ENCODE measurements around the gene CCDC184. TPM values are rescaled to one million over a fixed set of nuclear protein-coding genes. Genes with fewer than 3 reads are reported as not detected.
"Not testable (repeated sequence)": the region's sequence is repeated elsewhere in the genome, so short reads cannot be mapped to it uniquely, and the experiment has no call there.

CCDC184 gene
- total RNA-seq, 1 donor from 2014 or later: 1.2 TPM

- DNase-seq: no peak
Measured at GRCh38 chr12:48203192-48203591, 19.7 kb downstream of the CCDC184 start, which contains the start of gene OR10AD1. Gene OR10AD1 (minus strand): TSS chr12:48203292. CDS start chr12:48203292, 0 bp downstream.

GRCh38 chr12:48209495-48209894, 26.1 kb downstream of the CCDC184 start:
- DNase-seq: not testable (repeated sequence)

DNA sequence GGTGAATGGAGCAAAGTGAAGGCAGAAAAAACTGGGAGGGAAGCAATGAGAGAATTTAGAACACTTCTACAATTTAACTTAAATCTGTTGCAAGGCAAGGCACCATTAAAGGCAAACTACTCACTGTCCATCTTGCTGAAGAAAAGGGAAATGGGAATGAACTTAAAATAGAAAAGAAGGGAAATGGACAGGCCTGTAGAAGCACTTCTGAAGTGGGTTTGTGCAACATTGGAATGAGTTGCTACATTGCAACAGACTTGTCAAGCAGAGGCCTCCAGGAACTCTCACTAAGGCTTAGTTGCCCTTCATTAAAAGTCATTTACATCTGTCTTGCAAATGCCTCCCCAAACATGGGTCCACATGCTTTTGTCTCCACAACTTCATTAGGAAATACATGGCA, 33.3 kb downstream of the CCDC184 start:
- DNase-seq: no peak

DNA sequence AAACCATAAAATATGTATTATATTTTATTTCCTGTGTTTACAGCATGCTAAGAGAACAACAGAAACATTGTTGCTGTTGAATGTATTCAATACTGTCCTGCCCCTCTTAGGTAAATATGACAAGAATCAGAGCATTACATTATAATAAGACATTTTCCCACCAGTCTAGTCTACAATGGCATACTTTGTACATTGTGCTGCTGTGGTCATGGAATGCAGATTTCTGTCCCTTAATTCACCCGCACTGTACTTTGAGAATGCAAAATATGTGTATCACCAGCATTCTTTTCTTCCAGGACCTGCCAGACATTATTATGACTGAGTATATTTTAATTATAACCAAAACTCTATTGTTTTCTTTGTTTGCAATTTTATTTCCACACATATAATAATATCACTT, 36.2 kb downstream of the CCDC184 start:
- no peak for DNase-seq

DNA sequence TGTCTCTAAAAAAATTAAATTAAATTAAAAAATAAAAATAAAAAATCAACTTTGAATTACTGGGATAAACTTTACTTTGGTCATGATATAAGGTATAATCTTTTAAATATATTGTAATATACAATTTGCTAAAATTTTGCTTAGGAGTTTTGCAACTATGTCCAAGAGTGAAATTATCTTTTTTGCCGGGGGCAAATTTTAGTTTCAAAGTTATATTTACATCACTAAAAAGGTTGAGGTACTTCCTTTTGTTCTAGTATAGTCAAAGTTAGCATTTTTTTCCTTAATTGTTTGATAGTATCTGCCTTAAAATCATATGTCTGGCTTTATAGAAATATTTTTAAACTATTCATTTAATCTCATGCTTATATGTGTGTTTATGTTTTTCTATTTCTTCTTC, 37.3 kb downstream of the CCDC184 start:
- no peak for DNase-seq

DNA sequence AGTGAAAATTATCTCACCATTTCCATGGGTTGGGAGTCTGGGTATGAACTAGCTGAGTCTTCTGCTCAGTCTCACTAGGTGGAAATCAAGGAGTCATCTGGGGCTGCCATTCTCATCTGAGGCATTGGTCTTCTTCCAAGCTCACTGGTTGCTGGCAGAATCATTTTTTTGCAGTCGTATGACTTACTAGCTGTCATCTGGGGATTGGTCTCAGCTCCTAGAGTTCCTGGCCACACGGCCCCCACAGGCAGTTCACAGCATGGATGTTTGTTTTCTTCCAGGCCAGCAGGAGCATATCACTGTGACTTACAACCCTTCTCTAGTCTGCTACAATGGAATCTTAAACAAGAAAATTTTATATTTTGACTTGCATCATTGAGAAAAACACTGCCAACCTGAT, 38.2 kb downstream of the CCDC184 start:
- no peak for DNase-seq

GRCh38 chr12:48224533-48224932, 41.1 kb downstream of the CCDC184 start:
- not testable (repeated sequence) for DNase-seq

- not testable (repeated sequence) for DNase-seq
Measured at GRCh38 chr12:48231169-48231958, 47.9 kb downstream of the CCDC184 start.

Other genes with a start within 250 kb of the CCDC184 start
- gene TMEM106C, start 220.0 kb upstream of the CCDC184 start, total RNA-seq: 54.4 TPM
- gene COL2A1, start 179.2 kb upstream of the CCDC184 start, total RNA-seq: 7.0 TPM
- 22.1 TPM for gene SENP1, start 77.6 kb upstream of the CCDC184 start, total RNA-seq
- 624 TPM for gene PFKM, start 64.3 kb upstream of the CCDC184 start, total RNA-seq
- gene ASB8, start 26.1 kb upstream of the CCDC184 start, total RNA-seq: 39.5 TPM
- not detected for gene OR10AD1, start 19.6 kb downstream of the CCDC184 start, total RNA-seq
- gene ZNF641, start 167.3 kb downstream of the CCDC184 start, total RNA-seq: 26.9 TPM